DOHH2 (cell line): ENCODE results near the gene LIPG.
"Not testable (repeated sequence)": the region's sequence is repeated elsewhere in the genome, so short reads cannot be mapped to it uniquely, and the experiment has no call there.

Experiments
- H3F3A ChIP-seq: fragments of 200-600 bp; sonication (generic), shearing (Covaris generic); 2 replicates; pipeline ENCODE4 v1.6.0; 2016; ENCODE audit warnings: antibody characterized with exemption, mild to moderate bottlenecking; ENCODE audit not compliant: control insufficient read depth, insufficient read depth
- H3K27ac ChIP-seq: fragments of 200-600 bp; sonication (generic); 2 replicates; pipeline ENCODE4 v1.5.1; 2014; ENCODE audit warnings: low read depth, mild to moderate bottlenecking, low read length, moderate library complexity
- H3K27me3 ChIP-seq: fragments of 200-600 bp; sonication (generic); 2 replicates; pipeline ENCODE4 v1.6.1; 2014; ENCODE audit warnings: mild to moderate bottlenecking, low read length, mixed read lengths; ENCODE audit not compliant: control insufficient read depth
- H3K36me3 ChIP-seq: fragments of 200-600 bp; sonication (generic); 2 replicates; pipeline ENCODE4 v1.6.1; 2014; ENCODE audit warnings: mild to moderate bottlenecking, low read length, moderate library complexity, mixed read lengths; ENCODE audit not compliant: control insufficient read depth
- H3K4me1 ChIP-seq: fragments of 200-600 bp; sonication (generic); 2 replicates; pipeline ENCODE4 v1.6.1; 2014; ENCODE audit warnings: mild to moderate bottlenecking, low read length, mixed read lengths; ENCODE audit not compliant: control insufficient read depth
- H3K4me2 ChIP-seq: fragments of 200-600 bp; sonication (generic); 2 replicates; pipeline ENCODE4 v1.6.0; 2014; ENCODE audit warnings: mild to moderate bottlenecking, low read length, moderate library complexity
- H3K4me3 ChIP-seq: fragments of 200-600 bp; sonication (generic); 2 replicates; pipeline ENCODE4 v1.5.1; 2014; ENCODE audit warnings: mild to moderate bottlenecking, low read length, mixed read lengths
- H3K79me2 ChIP-seq: fragments of 200-600 bp; sonication (generic); 2 replicates; pipeline ENCODE4 v1.6.1; 2014; ENCODE audit warnings: mild to moderate bottlenecking, low read length, mixed read lengths; ENCODE audit not compliant: control insufficient read depth
- H3K9me2 ChIP-seq: fragments of 200-600 bp; sonication (generic); replicated peaks from 2 replicates; pipeline ENCODE4 v1.6.1; 2014; ENCODE audit warnings: mild to moderate bottlenecking, low read length, mixed read lengths; ENCODE audit not compliant: control insufficient read depth
- H3K9me3 ChIP-seq: fragments of 200-600 bp; sonication (generic); 2 replicates; pipeline ENCODE4 v1.6.1; 2014; ENCODE audit warnings: antibody characterized with exemption, low read length, mixed read lengths; ENCODE audit not compliant: control insufficient read depth, insufficient read depth
- H4K20me1 ChIP-seq: fragments of 200-600 bp; sonication (generic); 2 replicates; pipeline ENCODE4 v1.6.0; 2014; ENCODE audit warnings: low read depth, mild to moderate bottlenecking, antibody characterized with exemption, low read length, moderate library complexity; ENCODE audit not compliant: control insufficient read depth, insufficient read depth
- CTCF ChIP-seq: fragments of 200-600 bp; sonication (generic); IDR thresholded peaks from one replicate; pipeline ENCODE4 v1.5.1; 2014; ENCODE audit warnings: antibody characterized with exemption, mild to moderate bottlenecking, low read depth, low read length; ENCODE audit not compliant: poor library complexity, severe bottlenecking
- EZH2phosphoT487 ChIP-seq: fragments of 200-600 bp; sonication (generic); IDR thresholded peaks from 2 replicates; pipeline ENCODE4 v1.6.1; 2017; ENCODE audit warnings: borderline replicate concordance, mild to moderate bottlenecking, antibody characterized with exemption, low read length, moderate library complexity, mixed read lengths

Gene LIPG

GRCh38 chr18:49570836-49571235, 9.0 kb downstream of the LIPG start:
- H3K36me3 ChIP-seq: no peaks in the 10 kb centered on the region
- TF ChIP-seq CTCF (no peak), EZH2phosphoT487 (no peak)
- no peak overlapping the region for H3K4me3 ChIP-seq
- H3F3A ChIP-seq: no peaks in the 10 kb centered on the region
- no peaks in the 10 kb centered on the region for H3K9me2 ChIP-seq
- H4K20me1 ChIP-seq: no peaks in the 10 kb centered on the region
- no peak overlapping the region for H3K27ac ChIP-seq
- H3K79me2 ChIP-seq: no peaks in the 10 kb centered on the region
- no peaks in the 10 kb centered on the region for H3K4me1 ChIP-seq
- H3K9me3 ChIP-seq: no peaks in the 10 kb centered on the region
- no peaks in the 10 kb centered on the region; the same call in 1 of the 2 replicates for H3K27me3 ChIP-seq
- no peak overlapping the region for H3K4me2 ChIP-seq

- Histone ChIP-seq H4K20me1 (no peaks in the 10 kb centered on the region), H3K4me3 (no peak overlapping the region), H3K27me3 (no peaks in the 10 kb centered on the region), H3K9me2 (no peaks in the 10 kb centered on the region), H3K36me3 (no peaks in the 10 kb centered on the region), H3K9me3 (no peaks in the 10 kb centered on the region), H3K27ac (no peak overlapping the region), H3K79me2 (no peaks in the 10 kb centered on the region), H3K4me2 (no peak overlapping the region), H3F3A (no peaks in the 10 kb centered on the region), H3K4me1 (no peaks in the 10 kb centered on the region)
- TF ChIP-seq CTCF (no peak), EZH2phosphoT487 (no peak)
Measured at GRCh38 chr18:49572611-49573345, 10.9 kb downstream of the LIPG start.

- TF ChIP-seq CTCF: no peak
- Histone ChIP-seq H3K9me2 (no peaks in the 10 kb centered on the region), H4K20me1 (no peaks in the 10 kb centered on the region), H3K79me2 (no peaks in the 10 kb centered on the region), H3K27ac (no peak overlapping the region), H3F3A (no peaks in the 10 kb centered on the region), H3K4me1 (no peaks in the 10 kb centered on the region), H3K4me3 (no peak overlapping the region), H3K27me3 (no peaks in the 10 kb centered on the region), H3K9me3 (no peaks in the 10 kb centered on the region), H3K4me2 (no peak overlapping the region), H3K36me3 (no peaks in the 10 kb centered on the region)
Measured at GRCh38 chr18:49573835-49574234, 12.0 kb downstream of the LIPG start.

- not testable (repeated sequence) for H4K20me1 ChIP-seq, H3F3A ChIP-seq, H3K27me3 ChIP-seq, H3K4me2 ChIP-seq, H3K9me3 ChIP-seq, H3K4me3 ChIP-seq, H3K27ac ChIP-seq, H3K79me2 ChIP-seq, H3K36me3 ChIP-seq, H3K9me2 ChIP-seq, H3K4me1 ChIP-seq
Measured at GRCh38 chr18:49579041-49579440, 17.2 kb downstream of the LIPG start.

GRCh38 chr18:49579583-49579982, 17.7 kb downstream of the LIPG start:
- H3K27ac ChIP-seq, H3F3A ChIP-seq, H3K4me2 ChIP-seq, H3K79me2 ChIP-seq, H3K27me3 ChIP-seq, H3K9me3 ChIP-seq, H4K20me1 ChIP-seq, H3K4me1 ChIP-seq, H3K9me2 ChIP-seq, H3K36me3 ChIP-seq, H3K4me3 ChIP-seq: not testable (repeated sequence)
